GM19328 (cell line): ENCODE results near the gene AVEN.
"Not testable (repeated sequence)": the region's sequence is repeated elsewhere in the genome, so short reads cannot be mapped to it uniquely, and the experiment has no call there.

Experiments used
- ATAC-seq: cut with Tn5 transposase; IDR thresholded peaks from one replicate; pipeline ENCODE4 v1.9.1; 2021; ENCODE audit warnings: mild to moderate bottlenecking, moderate library complexity; ENCODE audit not compliant: unreplicated experiment

AVEN gene

GRCh38 chr15:34043391-34043790, 4.4 kb upstream of the AVEN start:
- no peak for ATAC-seq

GRCh38 chr15:34039790-34040113, 748 bp upstream of the AVEN start:
- ATAC-seq = no peak

GRCh38 chr15:34038023-34038870, 757 bp downstream of the AVEN start:
- peak; percentile 70 for ATAC-seq

GRCh38 chr15:34031987-34032760, 6.8 kb downstream of the AVEN start:
- ATAC-seq = no peak

- no peak for ATAC-seq
These were observed 11.4 kb downstream of the AVEN start for GRCh38 chr15:34027606-34028005.

- ATAC-seq = no peak
These were observed 13.8 kb downstream of the AVEN start for GRCh38 chr15:34025252-34025651.

DNA sequence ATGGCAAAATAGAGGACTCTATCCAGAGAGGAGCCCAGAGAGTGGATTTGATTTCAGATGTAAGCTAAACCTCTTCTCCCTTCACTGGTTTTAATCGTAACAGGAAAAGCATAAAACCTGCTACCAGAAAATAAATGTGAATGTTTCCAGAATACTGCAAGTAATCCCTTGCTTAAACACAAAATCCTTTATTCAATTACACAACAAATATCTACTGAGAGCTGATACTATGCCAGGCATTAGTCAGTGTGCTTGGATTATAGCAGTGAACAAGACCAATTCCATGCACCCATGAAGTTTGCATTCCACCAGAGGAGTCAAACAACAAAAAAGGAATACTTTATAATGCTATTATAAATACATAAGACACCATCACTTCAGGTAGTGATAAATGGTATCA, 15.1 kb downstream of the AVEN start:
- no peak for ATAC-seq

GRCh38 chr15:34019369-34019990, 19.5 kb downstream of the AVEN start:
- no peak for ATAC-seq

DNA sequence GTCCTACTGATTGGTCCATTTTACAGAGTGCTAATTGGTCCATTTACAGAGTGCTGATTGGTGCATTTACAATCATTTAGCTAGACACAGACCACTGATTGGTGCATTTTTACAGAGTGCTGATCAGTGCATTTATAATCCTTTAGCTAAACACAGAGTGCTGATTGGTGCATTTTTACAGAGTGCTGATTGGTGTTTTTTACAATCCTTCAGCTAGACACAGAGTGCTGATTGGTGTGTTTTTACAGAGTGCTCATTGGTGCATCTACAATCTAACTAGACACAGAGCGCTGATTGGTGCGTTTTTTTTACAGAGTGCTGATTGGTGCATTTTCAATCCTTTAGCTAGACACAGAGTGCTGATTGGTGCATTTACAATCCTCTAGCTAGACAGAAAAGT, 20.3 kb downstream of the AVEN start:
- ATAC-seq = not testable (repeated sequence)

DNA sequence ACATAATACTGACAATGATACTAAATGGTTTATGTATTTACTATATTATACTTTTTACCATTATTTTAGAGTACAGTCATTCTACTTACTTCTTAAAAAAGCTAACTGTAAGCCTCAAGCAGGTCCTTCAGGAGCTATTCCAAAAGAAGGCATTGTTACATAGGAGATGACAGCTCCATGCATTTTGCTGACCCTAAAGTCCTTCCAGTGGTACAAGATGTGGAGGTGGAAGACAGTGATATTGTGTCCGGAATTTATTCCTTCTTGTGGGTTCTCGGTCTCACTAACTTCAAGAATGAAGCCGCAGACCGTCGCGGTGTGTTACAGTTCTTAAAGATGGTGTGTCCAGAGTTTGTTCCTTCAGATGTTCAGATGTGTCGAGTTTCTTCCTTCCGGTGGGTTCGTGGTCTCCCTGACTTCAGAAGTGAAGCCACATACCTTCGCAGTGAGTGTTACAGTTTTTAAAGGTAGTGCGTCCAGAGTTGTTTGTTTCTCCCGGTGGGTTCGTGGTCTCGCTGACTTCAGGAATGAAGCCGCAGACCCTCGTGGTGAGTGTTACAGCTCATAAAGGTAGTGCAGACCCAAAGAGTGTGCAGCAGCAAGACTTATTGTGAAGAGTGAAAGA, 20.9 kb downstream of the AVEN start:
- no peak for ATAC-seq

DNA sequence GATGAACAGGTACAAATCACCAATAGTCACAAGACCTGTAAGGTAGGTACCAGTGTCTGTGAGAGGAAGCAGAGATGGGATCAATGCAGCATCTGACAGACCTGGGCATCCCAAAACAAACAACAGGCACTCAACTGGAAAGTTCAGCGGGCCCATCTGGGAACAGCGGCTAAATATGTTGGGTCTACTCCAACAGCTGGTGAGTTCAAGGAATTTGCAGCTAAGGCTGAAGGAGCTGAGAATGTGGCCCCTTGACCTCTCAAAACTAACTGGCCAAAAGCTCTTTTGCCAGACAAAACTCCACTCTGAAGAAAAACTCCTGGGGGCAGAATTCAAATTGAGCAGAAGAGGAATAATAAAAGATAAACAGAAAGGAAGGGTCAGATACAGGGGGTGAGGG, 24.4 kb downstream of the AVEN start:
- ATAC-seq = no peak

DNA sequence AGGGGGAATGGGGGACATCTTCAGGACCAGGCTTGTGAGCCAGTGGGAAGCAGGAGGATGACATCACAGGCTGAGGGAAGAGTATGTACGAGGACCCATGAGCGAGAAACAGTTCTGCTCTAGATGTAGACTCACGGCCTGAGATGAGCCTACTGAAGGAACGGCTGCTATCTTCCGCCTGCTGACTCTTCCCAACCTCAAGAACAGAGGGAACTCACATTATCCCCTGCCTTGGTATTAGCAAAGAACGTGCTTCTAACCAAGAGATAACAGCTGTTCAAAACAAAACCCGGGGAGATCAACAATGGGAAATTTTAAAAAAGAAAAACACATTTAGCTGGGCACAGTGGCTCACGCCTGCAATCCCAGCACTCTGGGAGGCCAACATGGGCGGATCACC, 25.3 kb downstream of the AVEN start:
- ATAC-seq = no peak

- ATAC-seq = no peak
These were observed 26.5 kb downstream of the AVEN start for GRCh38 chr15:34012461-34013028.

DNA sequence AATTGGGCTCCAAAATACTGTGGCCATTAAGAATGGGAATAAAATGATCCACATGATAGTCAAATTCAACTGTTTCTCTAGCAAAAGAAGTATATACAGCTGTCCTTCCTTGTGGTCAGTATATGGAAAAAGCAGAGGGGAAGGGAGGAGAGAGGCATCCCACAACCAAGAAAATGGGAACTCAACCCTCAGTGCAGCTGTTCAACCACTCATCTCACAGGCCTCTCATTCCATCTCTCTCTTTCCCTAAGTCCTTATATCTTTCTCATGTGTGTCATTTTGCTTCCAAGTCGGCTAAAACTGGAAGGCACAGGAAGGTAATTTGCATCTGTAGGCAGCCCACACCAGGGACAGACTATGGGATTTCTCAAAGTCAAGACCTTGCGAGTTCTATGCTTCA, 27.5 kb downstream of the AVEN start:
- no peak for ATAC-seq

DNA sequence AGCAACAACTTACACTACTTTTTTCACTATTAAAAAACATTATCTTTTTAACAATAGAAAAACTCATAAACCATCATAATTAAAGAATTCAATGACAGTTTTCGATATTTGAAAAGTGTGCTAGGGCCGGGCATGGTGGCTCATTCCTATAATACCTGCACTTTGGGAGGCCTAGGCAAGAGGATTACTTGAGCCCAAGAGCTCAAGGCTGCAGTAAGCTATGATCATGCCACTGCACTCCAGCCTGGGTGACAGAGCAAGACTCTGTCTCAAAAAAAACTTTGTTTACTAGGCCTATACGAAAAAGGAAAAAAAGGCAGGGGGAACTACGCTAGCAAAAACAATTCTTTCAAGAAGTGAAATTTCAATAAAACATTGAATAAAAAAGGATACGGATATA, 28.1 kb downstream of the AVEN start:
- ATAC-seq = no peak

- ATAC-seq = no peak
These were observed 29.3 kb downstream of the AVEN start for GRCh38 chr15:34009656-34010055.

DNA sequence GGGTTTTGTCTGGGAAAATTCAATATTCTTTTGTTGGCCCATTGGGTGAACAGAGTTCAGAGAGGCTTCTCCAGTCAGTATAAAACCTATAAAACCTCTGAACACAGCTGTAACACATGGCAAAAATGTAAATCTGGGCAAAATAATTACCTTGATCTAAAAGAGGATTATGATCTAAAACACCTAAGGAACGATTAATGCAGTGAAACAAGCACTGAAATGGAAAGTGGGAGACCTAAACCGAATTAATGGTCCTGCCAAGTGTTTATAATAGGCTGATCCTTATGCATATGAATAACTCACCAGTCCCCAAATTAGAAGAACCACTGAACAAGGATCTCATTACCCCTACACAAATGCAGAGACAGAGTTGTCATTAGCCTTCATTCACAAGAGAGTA, 32.6 kb downstream of the AVEN start:
- no peak for ATAC-seq

- ATAC-seq = no peak
These were observed 37.5 kb downstream of the AVEN start for GRCh38 chr15:34001536-34001935.

- not testable (repeated sequence) for ATAC-seq
These were observed 43.3 kb downstream of the AVEN start for GRCh38 chr15:33995666-33996065.

GRCh38 chr15:33994005-33994615, 44.9 kb downstream of the AVEN start:
- ATAC-seq = no peak

- no peak for ATAC-seq
These were observed 50.6 kb downstream of the AVEN start for GRCh38 chr15:33988384-33988783.
